GM03348 (cell line): Measurements from ENCODE around the gene HS6ST2.
A peak's percentile ranks its signal among the peaks of the same experiment; 100 is the strongest.
"Not testable (repeated sequence)": the region's sequence is repeated elsewhere in the genome, so short reads cannot be mapped to it uniquely, and the experiment has no call there.

ENCODE experiments used
- DNase-seq: peaks from one replicate; pipeline ENCODE4 v3.0.0; 2012; ENCODE audit warnings: low spot score

HS6ST2 gene

GRCh38 chrX:132958091-132958703 is at the start of gene HS6ST2:
HS6ST2 (minus strand) TSS chrX:132958629.
- no peak for DNase-seq

- DNase-seq: no peak
Measured at GRCh38 chrX:133007458-133007857, 49.0 kb upstream of the HS6ST2 start.

GRCh38 chrX:133005616-133006015 is 47.2 kb upstream of the HS6ST2 start:
- no peak for DNase-seq

GRCh38 chrX:133005042-133005441 is 46.6 kb upstream of the HS6ST2 start:
- peak; percentile 27 for DNase-seq

- no peak for DNase-seq
Measured at GRCh38 chrX:132999209-132999608, 40.8 kb upstream of the HS6ST2 start.

- no peak for DNase-seq
Measured at GRCh38 chrX:132990835-132991234, 32.4 kb upstream of the HS6ST2 start.

- DNase-seq: no peak
Measured at GRCh38 chrX:132986556-132986955, 28.1 kb upstream of the HS6ST2 start.

- DNase-seq: no peak
Measured at GRCh38 chrX:132984058-132984650, 25.7 kb upstream of the HS6ST2 start.

GRCh38 chrX:132983496-132983895 is 25.1 kb upstream of the HS6ST2 start:
- DNase-seq: no peak

- DNase-seq: not testable (repeated sequence)
Measured at GRCh38 chrX:132980035-132980434, 21.6 kb upstream of the HS6ST2 start.

GRCh38 chrX:132968296-132968949 is 10.0 kb upstream of the HS6ST2 start:
- DNase-seq: no peak

GRCh38 chrX:132967049-132967448 is 8.6 kb upstream of the HS6ST2 start:
- no peak for DNase-seq

GRCh38 chrX:132965461-132965860 is 7.0 kb upstream of the HS6ST2 start:
- DNase-seq: no peak

- DNase-seq: no peak
Measured at GRCh38 chrX:132961511-132961910, 3.1 kb upstream of the HS6ST2 start.

GRCh38 chrX:132957211-132958090 is 978 bp downstream of the HS6ST2 start:
- peak; percentile 9 for DNase-seq

GRCh38 chrX:132956421-132957210 is 1.8 kb downstream of the HS6ST2 start:
- DNase-seq: peak; percentile 3

GRCh38 chrX:132955690-132956089 is 2.7 kb downstream of the HS6ST2 start:
- no peak for DNase-seq

GRCh38 chrX:132954323-132954722 is 4.1 kb downstream of the HS6ST2 start:
- no peak for DNase-seq

- DNase-seq: no peak
Measured at GRCh38 chrX:132953354-132953753, 5.1 kb downstream of the HS6ST2 start.

- no peak for DNase-seq
Measured at GRCh38 chrX:132948648-132949260, 9.7 kb downstream of the HS6ST2 start.

- DNase-seq: not testable (repeated sequence)
Measured at GRCh38 chrX:132945055-132945599, 13.3 kb downstream of the HS6ST2 start.
